ENCODE data around the gene FBXO17. TPM values are rescaled to one million over a fixed set of nuclear protein-coding genes. Genes with fewer than 3 reads are reported as not detected.

Gene FBXO17
- total and polyA plus RNA-seq, 2 of the 13 experiments (the other 11 are each of a cell fraction or from before 2014, with no cell fraction given): 22.1 to 58.7 TPM

DNA sequence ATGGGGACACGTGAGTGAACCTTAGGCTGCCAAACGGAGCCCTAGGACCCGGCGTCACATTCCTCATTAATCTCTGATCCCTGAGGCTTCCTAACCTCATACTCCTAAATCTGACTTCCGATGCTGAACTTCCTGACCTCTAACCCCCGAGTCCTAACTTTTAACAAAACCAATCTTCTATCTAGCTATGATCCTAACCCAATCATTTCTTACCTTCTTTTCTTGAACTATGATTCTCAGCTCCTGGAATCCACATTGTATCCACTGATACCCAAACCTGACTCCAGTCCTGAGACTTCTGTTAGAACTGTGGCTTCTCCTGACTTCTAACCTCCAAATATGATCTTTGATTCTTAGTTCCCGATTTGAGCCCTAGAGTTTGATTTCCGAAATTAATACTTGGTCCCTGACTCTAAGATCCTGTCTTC is 75.3 kb downstream of the FBXO17 start (continued):
- TF ChIP-seq KLF6 (CRISPR knock-in tag; IDR thresholded peaks at IDR 0.05) (no peak), ELF1 (CRISPR knock-in tag; IDR thresholded peaks at IDR 0.05) (no peak), ZNF260 (CRISPR knock-in tag; IDR thresholded peaks at IDR 0.05; ENCODE audit: borderline replicate concordance, low read depth) (no peak), DMAP1 (CRISPR knock-in tag; IDR thresholded peaks at IDR 0.05) (0 out of 2 replicates have a peak, but pooled peaks have one; percentile 35), KAT8 (CRISPR knock-in tag; IDR thresholded peaks at IDR 0.05) (0 out of 2 replicates have a peak, but pooled peaks have one; percentile 8), SIN3A (IDR thresholded peaks at IDR 0.05; ENCODE audit: borderline replicate concordance, low read depth, low read length) (no peak; the same call in 1 of the 2 replicates), GATAD2A (CRISPR knock-in tag; IDR thresholded peaks at IDR 0.05) (0 out of 2 replicates have a peak, but pooled peaks have one; percentile 4), ZNF343 (CRISPR knock-in tag; IDR thresholded peaks at IDR 0.05) (0 out of 2 replicates have a peak, but pooled peaks have one; percentile 2), ELF4 (CRISPR knock-in tag; IDR thresholded peaks at IDR 0.05; ENCODE audit: borderline replicate concordance) (0 out of 2 replicates have a peak, but pooled peaks have one; percentile 7), CBFB (CRISPR knock-in tag; IDR thresholded peaks at IDR 0.05) (no peak), ZNF256 (CRISPR knock-in tag; conservative IDR thresholded peaks at IDR 0.05) (no peak), MYC (CRISPR knock-in tag; IDR thresholded peaks at IDR 0.05; ENCODE audit: borderline replicate concordance) (peak; percentile 11; the same call in 1 of the 2 replicates), ZNF367 (CRISPR knock-in tag; IDR thresholded peaks at IDR 0.05; ENCODE audit: borderline replicate concordance) (0 out of 2 replicates have a peak, but pooled peaks have one; percentile 17), CENPX (CRISPR knock-in tag; IDR thresholded peaks at IDR 0.05) (no peak), CHD4 (IDR thresholded peaks at IDR 0.05; ENCODE audit: borderline replicate concordance, low read length) (0 out of 2 replicates have a peak, but pooled peaks have one; percentile 64), NR2F6 (IDR thresholded peaks at IDR 0.05) (no peak), NR2F6 (CRISPR knock-in tag; IDR thresholded peaks at IDR 0.05) (peak; percentile 40; the same call in 1 of the 2 replicates), ZSCAN20 (CRISPR knock-in tag; IDR thresholded peaks at IDR 0.05; ENCODE audit: borderline replicate concordance) (0 out of 2 replicates have a peak, but pooled peaks have one; percentile 41), ZNF558 (CRISPR knock-in tag; IDR thresholded peaks at IDR 0.05; ENCODE audit: borderline replicate concordance) (no peak), ETV5 (CRISPR knock-in tag; IDR thresholded peaks at IDR 0.05; ENCODE audit: borderline replicate concordance) (0 out of 2 replicates have a peak, but pooled peaks have one; percentile 3), BCLAF1 (IDR thresholded peaks at IDR 0.05) (no peak), ATF7-NPFF (CRISPR knock-in tag; IDR thresholded peaks at IDR 0.05; ENCODE audit: low read depth) (no peak), ZNF3 (CRISPR knock-in tag; IDR thresholded peaks at IDR 0.05) (no peak), ZFAT (CRISPR knock-in tag; conservative IDR thresholded peaks at IDR 0.05) (no peak), TBX2 (CRISPR knock-in tag; IDR thresholded peaks at IDR 0.05; ENCODE audit: borderline replicate concordance) (0 out of 2 replicates have a peak, but pooled peaks have one; percentile 3), ZBTB42 (CRISPR knock-in tag; IDR thresholded peaks at IDR 0.05) (no peak), ATAD3A (CRISPR knock-in tag; IDR thresholded peaks at IDR 0.05) (no peak), POLR2AphosphoS2 (IDR thresholded peaks at IDR 0.05; ENCODE audit: low read depth, low read length) (no peak), MXD4 (CRISPR knock-in tag; IDR thresholded peaks at IDR 0.05) (no peak), HNF4A (CRISPR knock-in tag; IDR thresholded peaks at IDR 0.05) (peak; percentile 10; the same call in 1 of the 2 replicates), AHR (CRISPR knock-in tag; IDR thresholded peaks at IDR 0.05) (no peak), ZNF776 (CRISPR knock-in tag; IDR thresholded peaks at IDR 0.05) (no peak), ISX (CRISPR knock-in tag; conservative IDR thresholded peaks at IDR 0.05) (no peak), TGIF2 (CRISPR knock-in tag; IDR thresholded peaks at IDR 0.05) (peak; percentile 17; the same call in 1 of the 2 replicates)
